ENCODE results near the gene KRT6A. TPM values are rescaled to one million over a fixed set of nuclear protein-coding genes. Genes with fewer than 3 reads are reported as not detected.

Gene KRT6A
- not detected in 2 replicates for total RNA-seq (2016; rRNA removed; fragmentation: Illumina TruSeq; extraction: Trizol)
- not detected in 2 replicates for total RNA-seq (2016; cell fraction: cytosol; rRNA removed; fragmentation: Illumina TruSeq; extraction: Trizol; ENCODE audit: low read depth)
- not detected in 2 replicates for total RNA-seq (2016; cell fraction: insoluble cytoplasmic fraction; rRNA removed; fragmentation: Illumina TruSeq; extraction: Trizol)
- total RNA-seq (2016; cell fraction: membrane; rRNA removed; fragmentation: Illumina TruSeq; extraction: Trizol): not detected in 2 replicates
- not detected in 2 replicates for total RNA-seq (2016; cell fraction: nucleus; rRNA removed; fragmentation: Illumina TruSeq; extraction: Trizol)
- 0.13 TPM in 2 replicates for polyA plus RNA-seq (2011; rRNA removed)
- 0.05 TPM in 1 of 2 replicates, not detected in the other for polyA plus RNA-seq (2011; cell fraction: cytosol; rRNA removed)
- not detected in 2 replicates for polyA plus RNA-seq (2011; cell fraction: nucleus; rRNA removed)
- polyA plus RNA-seq (2012): not detected in 2 replicates
- polyA plus RNA-seq (2016; cell fraction: cytosol; fragmentation: Illumina TruSeq; extraction: Trizol; ENCODE audit: low read depth): not detected in 2 replicates
- not detected in 2 replicates for polyA plus RNA-seq (2016; cell fraction: insoluble cytoplasmic fraction; fragmentation: Illumina TruSeq; extraction: Trizol; ENCODE audit: low read depth)
- polyA plus RNA-seq (2016; cell fraction: membrane; fragmentation: Illumina TruSeq; extraction: Trizol; ENCODE audit: low read depth): not detected in 2 replicates
- not detected in 2 replicates for polyA plus RNA-seq (2016; cell fraction: nucleus; fragmentation: Illumina TruSeq; extraction: Trizol; ENCODE audit: insufficient read depth, low read depth)
- polyA minus RNA-seq (2011; rRNA and poly(A)+ RNA removed; ENCODE audit: low replicate concordance): 11.8 TPM in 1 of 2 replicates, not detected in the other
- polyA minus RNA-seq (2011; cell fraction: cytosol; rRNA and poly(A)+ RNA removed): not detected in 2 replicates
- polyA minus RNA-seq (2011; cell fraction: nucleus; rRNA and poly(A)+ RNA removed): not detected in 2 replicates
- not detected for Bru-seq, nascent RNA
- BruChase-seq, experiment 1, labeled RNA remaining after a 6-hour chase: percentile 16 among the genes with signal in this experiment
- not detected for BruChase-seq, experiment 2, labeled RNA remaining after a 2-hour chase
- long read RNA-seq, experiment 1: 0 reads
- long read RNA-seq, experiment 2: 0 reads

DNA sequence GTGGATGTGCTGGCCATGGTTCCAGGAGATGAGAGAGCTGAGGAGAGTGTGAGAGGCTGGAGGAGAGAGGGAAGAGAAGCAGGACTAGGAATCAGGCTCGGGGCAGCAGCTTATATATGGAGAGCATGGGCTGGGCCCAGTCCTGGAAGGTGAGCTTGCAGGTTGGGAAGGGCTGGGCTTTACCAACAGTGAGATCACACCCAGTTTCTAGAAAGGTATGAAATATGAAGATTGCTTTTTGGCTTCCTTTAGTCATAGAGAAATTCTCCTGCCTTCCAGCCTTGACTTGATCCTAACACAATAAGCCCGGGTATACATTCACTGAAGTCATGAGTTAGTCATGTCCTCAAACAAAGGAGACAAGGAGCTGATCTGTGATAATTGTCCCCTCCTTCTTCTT lies at the start of gene KRT6A:
KRT6A (minus strand) TSS at position 86 of the 400 bp plus-strand sequence; CDS start at position 17, 69 bp downstream.
- ChIA-PET POLR2A (no interaction called here), CTCF (ENCODE audit: low intra/inter-chr PET ratio, low total read pairs) (no interaction called here)
- intact Hi-C loops (cut with micrococcal nuclease; ENCODE audit: unreplicated experiment) (no loop called here), in situ Hi-C loops (cut with HindIII; ENCODE audit: extremely low pct_ligation_motif_present, low pct_unique_long_range_greater_than_20kb) (no loop called here)
- H2AFZ ChIP-seq (ENCODE audit: low read length): no peak within 1 kb of the TSS
- ATAC-seq: no peak
- no peak within 1 kb of the TSS for H3K4me2 ChIP-seq (ENCODE audit: low read depth, low read length)
- H4K20me1 ChIP-seq (ENCODE audit: insufficient read depth, low read length): no peaks in the 10 kb centered on the region
- H3K27me3 ChIP-seq (ENCODE audit: control insufficient read depth in 1 of 2, insufficient read depth in 2 of 2, low read length in 2 of 2): peaks cover 2 to 17% of the 10 kb centered on the region in 2 experiments; a peak in 3 of 5 replicates
- H3K79me2 ChIP-seq (ENCODE audit: insufficient read depth, low read length): no peaks in the 10 kb centered on the region
- 68% methylated on average over 2 of the region's 2 CpGs for WGBS (ENCODE audit: low lambda C conversion rate)
- H3K9me3 ChIP-seq (ENCODE audit: low read length): no peaks in the 10 kb centered on the region
- no peak for DNase-seq (ENCODE audit: low spot score)
- 0 out of 2 replicates have a peak, but pooled peaks cover 6% of the 10 kb centered on the region for H3K4me1 ChIP-seq (ENCODE audit: insufficient read depth, low read length)
- no peak within 1 kb of the TSS for H3K4me3 ChIP-seq (replicated peaks in 1 of 3; ENCODE audit: insufficient read depth in 1 of 3, low read depth in 2 of 3, low read length in 3 of 3)
- no TSS peak for BruUV-seq (replicated peaks)
- H3K9ac ChIP-seq (ENCODE audit: insufficient read depth, low read depth, low read length): no peak within 1 kb of the TSS
- H3K36me3 ChIP-seq (replicated peaks in 1 of 2; ENCODE audit: control insufficient read depth in 1 of 2, insufficient read depth in 2 of 2, low read length in 2 of 2): no peaks in the 10 kb centered on the region
- FAIRE-seq: no peak
- no peak within 1 kb of the TSS for H3K27ac ChIP-seq (ENCODE audit: extremely low read length, insufficient read depth, low read length)
- TF ChIP-seq REL (CRISPR knock-in tag; conservative IDR thresholded peaks at IDR 0.05): no peak
- TF ChIP-seq, protein P1, sequence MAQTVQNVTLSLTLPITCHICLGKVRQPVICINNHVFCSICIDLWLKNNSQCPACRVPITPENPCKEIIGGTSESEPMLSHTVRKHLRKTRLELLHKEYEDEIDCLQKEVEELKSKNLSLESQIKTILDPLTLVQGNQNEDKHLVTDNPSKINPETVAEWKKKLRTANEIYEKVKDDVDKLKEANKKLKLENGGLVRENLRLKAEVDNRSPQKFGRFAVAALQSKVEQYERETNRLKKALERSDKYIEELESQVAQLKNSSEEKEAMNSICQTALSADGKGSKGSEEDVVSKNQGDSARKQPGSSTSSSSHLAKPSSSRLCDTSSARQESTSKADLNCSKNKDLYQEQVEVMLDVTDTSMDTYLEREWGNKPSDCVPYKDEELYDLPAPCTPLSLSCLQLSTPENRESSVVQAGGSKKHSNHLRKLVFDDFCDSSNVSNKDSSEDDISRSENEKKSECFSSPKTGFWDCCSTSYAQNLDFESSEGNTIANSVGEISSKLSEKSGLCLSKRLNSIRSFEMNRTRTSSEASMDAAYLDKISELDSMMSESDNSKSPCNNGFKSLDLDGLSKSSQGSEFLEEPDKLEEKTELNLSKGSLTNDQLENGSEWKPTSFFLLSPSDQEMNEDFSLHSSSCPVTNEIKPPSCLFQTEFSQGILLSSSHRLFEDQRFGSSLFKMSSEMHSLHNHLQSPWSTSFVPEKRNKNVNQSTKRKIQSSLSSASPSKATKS (CRISPR knock-in tag; IDR thresholded peaks at IDR 0.05): no peak
- no peak for TF ChIP-seq MAZ (IDR thresholded peaks at IDR 0.05; ENCODE audit: borderline replicate concordance, low read depth, low read length)
- TF ChIP-seq MAZ (CRISPR knock-in tag; IDR thresholded peaks at IDR 0.05; ENCODE audit: low read depth): no peak
- TF ChIP-seq, protein P2, sequence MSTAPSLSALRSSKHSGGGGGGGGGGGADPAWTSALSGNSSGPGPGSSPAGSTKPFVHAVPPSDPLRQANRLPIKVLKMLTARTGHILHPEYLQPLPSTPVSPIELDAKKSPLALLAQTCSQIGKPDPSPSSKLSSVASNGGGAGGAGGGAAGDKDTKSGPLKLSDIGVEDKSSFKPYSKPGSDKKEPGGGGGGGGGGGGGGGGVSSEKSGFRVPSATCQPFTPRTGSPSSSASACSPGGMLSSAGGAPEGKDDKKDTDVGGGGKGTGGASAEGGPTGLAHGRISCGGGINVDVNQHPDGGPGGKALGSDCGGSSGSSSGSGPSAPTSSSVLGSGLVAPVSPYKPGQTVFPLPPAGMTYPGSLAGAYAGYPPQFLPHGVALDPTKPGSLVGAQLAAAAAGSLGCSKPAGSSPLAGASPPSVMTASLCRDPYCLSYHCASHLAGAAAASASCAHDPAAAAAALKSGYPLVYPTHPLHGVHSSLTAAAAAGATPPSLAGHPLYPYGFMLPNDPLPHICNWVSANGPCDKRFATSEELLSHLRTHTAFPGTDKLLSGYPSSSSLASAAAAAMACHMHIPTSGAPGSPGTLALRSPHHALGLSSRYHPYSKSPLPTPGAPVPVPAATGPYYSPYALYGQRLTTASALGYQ (CRISPR knock-in tag; IDR thresholded peaks at IDR 0.05): no peak
- no peak for TF ChIP-seq ETV6 (CRISPR knock-in tag; conservative IDR thresholded peaks at IDR 0.05)
- TF ChIP-seq ZNF607 (CRISPR knock-in tag; IDR thresholded peaks at IDR 0.05; ENCODE audit: borderline replicate concordance): no peak
- no peak for TF ChIP-seq ZNF878 (CRISPR knock-in tag; IDR thresholded peaks at IDR 0.05)
- no peak for TF ChIP-seq NFRKB (IDR thresholded peaks at IDR 0.05)
- TF ChIP-seq FOSL2 (CRISPR knock-in tag; IDR thresholded peaks at IDR 0.05): no peak
- TF ChIP-seq NCOA5 (CRISPR knock-in tag; IDR thresholded peaks at IDR 0.05): no peak
- no peak for TF ChIP-seq ZNF34 (CRISPR knock-in tag; IDR thresholded peaks at IDR 0.05; ENCODE audit: borderline replicate concordance)
- no peak for TF ChIP-seq ZSCAN12 (CRISPR knock-in tag; IDR thresholded peaks at IDR 0.05)
- TF ChIP-seq MYPOP (CRISPR knock-in tag; IDR thresholded peaks at IDR 0.05): no peak
- no peak for TF ChIP-seq TAF15 (IDR thresholded peaks at IDR 0.05; ENCODE audit: low read depth, low read length, poor library complexity, severe bottlenecking)
